ENCODE measurements around the gene FBXL12.
A peak's percentile ranks its signal among the peaks of the same experiment; 100 is the strongest.
"Not testable (repeated sequence)": the region's sequence is repeated elsewhere in the genome, so short reads cannot be mapped to it uniquely, and the experiment has no call there.

Gene FBXL12

GRCh38 chr19:9792206-9793070 is 26.4 kb downstream of the FBXL12 start:
- DNase-seq (ENCODE audit: low read depth) = peak; percentile 96

DNA sequence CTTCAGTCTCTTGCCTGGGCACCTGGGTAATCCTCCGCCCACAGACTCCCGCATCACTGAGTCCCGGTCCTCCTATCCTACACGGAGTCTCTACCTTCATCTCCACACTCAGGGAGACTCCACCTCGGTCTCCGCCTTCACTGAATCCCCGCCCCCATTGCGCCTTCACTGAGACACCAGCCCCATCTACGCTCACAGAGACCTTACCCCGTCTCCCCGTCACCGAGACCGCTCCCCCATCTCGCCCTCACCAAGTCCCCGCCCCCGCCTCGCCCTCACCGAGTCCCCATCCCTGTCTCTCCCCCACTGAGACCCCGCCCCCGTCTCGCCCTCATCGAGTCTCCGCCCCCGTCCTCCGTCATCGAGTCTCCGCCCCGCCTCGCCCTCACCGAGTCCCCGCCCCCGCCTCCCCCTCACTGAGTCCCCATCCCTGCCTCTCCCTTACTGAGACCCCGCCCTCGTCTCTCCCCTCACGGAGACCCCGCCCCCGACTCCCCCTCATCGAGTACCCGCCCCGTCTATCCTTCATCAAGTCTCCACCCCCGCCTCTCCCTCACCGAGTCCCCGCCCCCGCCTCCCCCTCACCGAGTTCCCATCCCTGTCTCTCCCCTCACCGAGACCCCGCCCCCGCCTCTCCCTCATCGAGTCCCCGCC is 27.2 kb downstream of the FBXL12 start:
- DNase-seq (ENCODE audit: low read depth) = peak; percentile 98

GRCh38 chr19:9791073-9791367 is 27.9 kb downstream of the FBXL12 start:
- not testable (repeated sequence) for DNase-seq (ENCODE audit: low read depth)

- DNase-seq (ENCODE audit: low read depth) = not testable (repeated sequence)
Observed at GRCh38 chr19:9789579-9789978, 29.3 kb downstream of the FBXL12 start.

- no peak for DNase-seq (ENCODE audit: low read depth)
Observed at GRCh38 chr19:9789066-9789465, 29.8 kb downstream of the FBXL12 start.

DNA sequence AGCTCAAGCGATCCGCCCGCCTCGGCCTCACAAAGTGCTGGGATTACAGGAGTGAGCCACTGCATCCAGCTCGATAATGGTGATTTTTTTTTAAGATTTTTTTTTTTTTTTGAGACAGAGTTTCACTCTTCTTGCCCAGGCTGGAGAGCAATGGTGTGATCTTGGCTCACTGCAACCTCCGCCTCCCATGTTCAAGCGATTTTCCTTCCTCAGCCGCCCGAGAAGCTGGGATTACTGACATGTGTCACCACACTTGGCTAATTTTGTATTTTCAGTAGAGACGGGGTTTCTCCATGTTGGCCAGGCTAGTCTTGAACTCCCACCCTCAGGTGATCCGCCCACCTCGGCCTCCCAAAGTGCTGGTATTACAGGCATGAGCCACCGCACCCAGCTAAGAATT is 30.3 kb downstream of the FBXL12 start:
- not testable (repeated sequence) for DNase-seq (ENCODE audit: low read depth)

DNA sequence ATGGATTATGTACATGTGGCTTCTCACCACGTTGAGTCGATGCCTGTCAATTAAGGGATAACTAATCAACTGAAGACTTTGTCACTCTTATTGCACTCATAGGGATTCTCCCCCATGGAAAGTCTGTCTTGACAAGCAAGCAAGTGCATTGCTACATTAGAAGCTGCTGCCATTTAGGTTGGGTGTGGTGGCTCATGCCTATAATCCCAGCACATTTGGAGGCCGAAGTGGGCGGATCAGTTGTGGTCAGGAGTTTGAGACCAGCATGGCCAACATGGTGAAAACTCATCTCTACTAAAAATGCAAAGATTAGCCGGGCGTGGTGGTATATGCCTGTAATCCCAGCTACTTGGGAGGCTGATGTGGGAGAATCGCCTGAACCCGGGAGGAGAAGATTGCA is 32.1 kb downstream of the FBXL12 start:
- DNase-seq (ENCODE audit: low read depth) = no peak

DNA sequence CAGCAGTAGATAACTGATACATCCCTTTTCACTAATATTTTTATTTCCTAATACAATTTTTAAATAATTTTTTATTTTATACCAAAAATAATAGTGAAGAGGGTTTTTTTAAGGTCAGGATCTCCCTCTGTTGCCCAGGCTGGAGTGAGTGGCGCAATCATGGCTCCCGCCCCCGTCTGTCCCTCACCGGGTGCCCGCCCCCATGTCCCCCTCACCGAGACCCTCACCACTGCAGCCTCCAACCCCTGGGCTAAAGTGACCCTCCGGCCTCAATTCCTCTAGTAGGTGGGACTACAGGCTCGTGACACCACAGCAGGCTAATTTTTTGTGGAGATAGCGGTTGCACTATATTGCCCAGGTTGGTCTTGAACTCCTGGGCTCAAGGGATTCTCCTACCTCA is 32.5 kb downstream of the FBXL12 start:
- DNase-seq (ENCODE audit: low read depth) = no peak

DNA sequence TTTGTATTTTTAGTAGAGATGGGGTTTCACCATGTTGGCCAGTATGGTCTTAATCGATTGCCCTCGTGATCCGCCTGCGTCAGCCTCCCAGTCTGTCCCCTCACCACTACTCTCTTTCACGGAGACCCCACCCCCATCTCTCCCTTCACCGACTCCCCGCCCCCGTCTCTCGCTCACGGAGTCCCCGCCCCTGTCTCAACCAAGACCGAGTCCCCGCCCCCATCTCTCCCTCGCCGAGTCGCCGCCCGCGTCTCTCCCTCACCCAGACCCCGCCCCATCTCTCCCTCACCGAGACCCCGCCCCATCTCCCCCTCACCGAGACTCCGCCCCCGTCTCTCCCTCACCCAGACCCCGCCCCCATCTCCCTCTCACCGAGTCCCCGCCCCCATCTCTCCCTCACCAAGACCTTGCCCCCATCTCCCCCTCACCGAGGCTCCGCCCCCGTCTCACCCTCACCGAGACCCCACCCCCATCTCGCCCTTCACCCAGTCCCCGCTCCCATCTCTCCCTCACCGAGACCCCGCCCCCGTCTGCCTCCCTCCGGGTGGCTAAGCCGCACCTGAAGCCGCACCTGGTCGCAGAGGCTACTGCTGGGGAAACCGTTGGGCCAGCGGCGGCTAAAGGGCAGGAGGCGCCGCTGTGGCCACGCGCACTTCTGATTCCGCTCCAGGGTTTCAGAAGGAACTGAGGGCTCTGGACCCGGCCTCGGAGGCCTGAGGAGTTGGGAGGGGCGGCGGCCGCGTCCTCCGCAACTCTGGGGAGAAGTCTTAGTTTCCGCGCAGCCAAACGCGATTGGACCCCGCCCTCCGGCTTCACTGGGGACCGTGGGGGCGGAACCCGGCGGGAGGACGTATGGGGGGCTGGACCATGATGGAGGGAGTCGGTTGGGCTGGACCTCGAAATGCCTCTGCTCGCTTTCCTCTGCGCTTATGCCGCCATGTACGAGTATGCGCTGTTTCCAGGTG is 33.2 kb downstream of the FBXL12 start:
- DNase-seq (ENCODE audit: low read depth) = peak; percentile 95

DNA sequence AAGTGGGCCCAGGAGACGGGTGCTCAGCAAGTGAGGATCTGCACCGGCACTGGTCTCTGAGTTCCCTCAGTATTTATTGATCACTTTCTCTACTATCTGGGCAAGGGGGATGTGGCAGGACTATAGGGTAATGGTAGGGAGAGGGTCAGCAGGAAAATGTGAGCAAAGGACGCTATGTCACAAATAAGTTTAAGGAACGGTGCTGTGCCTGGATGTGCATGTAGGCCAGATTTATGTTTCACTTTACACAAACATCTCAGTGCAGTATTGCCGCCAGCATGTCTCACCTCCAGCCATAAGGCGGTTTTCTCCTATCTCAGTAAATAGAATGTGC is 34.7 kb downstream of the FBXL12 start:
- peak; percentile 29 for DNase-seq (ENCODE audit: low read depth)

DNA sequence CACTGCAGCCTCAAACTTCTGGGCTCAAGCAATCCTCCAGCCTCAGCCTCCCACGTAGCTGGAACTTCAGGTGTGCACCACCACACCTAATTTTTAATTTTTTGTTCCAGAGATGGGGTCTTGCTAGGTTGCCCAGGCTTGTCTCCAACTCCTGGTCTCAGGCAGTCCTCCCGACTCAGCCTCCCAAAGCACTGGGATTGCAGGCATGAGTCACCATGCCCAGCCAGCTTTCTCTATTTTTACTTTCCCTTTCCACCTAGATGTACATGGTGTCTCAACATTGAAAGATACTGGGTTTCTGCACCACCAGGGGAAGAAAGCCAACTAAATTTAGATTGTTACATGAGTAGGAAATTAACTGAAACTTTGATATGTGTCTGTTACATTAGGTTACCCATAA is 36.5 kb downstream of the FBXL12 start:
- peak; percentile 34 for DNase-seq (ENCODE audit: low read depth)

GRCh38 chr19:9768175-9769112 is 50.4 kb downstream of the FBXL12 start, which contains the start of gene ZNF846:
Gene ZNF846, minus strand, starts transcription at chr19:9768738. Its CDS starts 3,788 bp downstream, at chr19:9764950.
- DNase-seq (ENCODE audit: low read depth) = peak; percentile 97
